Fibroblast of villous mesenchyme (primary cell): Measurements from ENCODE around the gene SMIM1. TPM values are rescaled to one million over a fixed set of nuclear protein-coding genes. Genes with fewer than 3 reads are reported as not detected.

Experiments used
- small RNA-seq: library from RNA; depleted of rRNA; stranded (forward); fragments of <200 nt; gene quantifications from one replicate; pipeline ENCODE3, GENCODE V24; 2012
- total RNA-seq: library from RNA; depleted of rRNA; stranded (reverse); fragments of >200 nt; gene quantifications from 2 replicates; pipeline ENCODE4 v1.2.3, GENCODE V29; 2012

SMIM1 gene
- total RNA-seq, 1 donor: 1.7 TPM

Small RNA genes within 50 kb of the gene (small RNA-seq; reads per million reads assigned to genes)
- gene RF02197: not detected
- gene RN7SL574P: not detected

Other genes with a start within 250 kb of the SMIM1 start
- gene MEGF6, start 161.2 kb upstream of the SMIM1 start, total RNA-seq: 2.2 and 7.1 TPM in 2 replicates
- 19.4 and 20.3 TPM in 2 replicates for gene TPRG1L, start 147.7 kb upstream of the SMIM1 start, total RNA-seq
- 9.7 and 12.5 TPM in 2 replicates for gene WRAP73, start 122.6 kb upstream of the SMIM1 start, total RNA-seq
- not detected in 2 replicates for gene TP73, start 120.2 kb upstream of the SMIM1 start, total RNA-seq
- not detected in 2 replicates for gene CCDC27, start 20.3 kb upstream of the SMIM1 start, total RNA-seq
- gene LRRC47, start 23.7 kb downstream of the SMIM1 start, total RNA-seq: 29.0 and 31.1 TPM in 2 replicates
- gene CEP104, start 84.5 kb downstream of the SMIM1 start, total RNA-seq: 28.1 and 31.6 TPM in 2 replicates
- gene DFFB, start 84.7 kb downstream of the SMIM1 start, total RNA-seq: 4.7 and 6.8 TPM in 2 replicates
- 25.4 and 31.1 TPM in 2 replicates for gene C1orf174, start 127.5 kb downstream of the SMIM1 start, total RNA-seq